HG03378 (cell line): ENCODE results near the gene ZNF207.
"Not testable (repeated sequence)": the region's sequence is repeated elsewhere in the genome, so short reads cannot be mapped to it uniquely, and the experiment has no call there.

Source experiments
- ATAC-seq: cut with Tn5 transposase; IDR thresholded peaks from one replicate; pipeline ENCODE4 v1.9.1; 2021; ENCODE audit warnings: mild to moderate bottlenecking, moderate library complexity; ENCODE audit not compliant: unreplicated experiment

Gene ZNF207

GRCh38 chr17:32349854-32350665 lies at the start of gene ZNF207:
Gene ZNF207, plus strand, starts transcription at chr17:32350157. Its CDS starts 129 bp downstream, at chr17:32350286.
- ATAC-seq: peak; percentile 75

GRCh38 chr17:32302037-32302436 lies 47.9 kb upstream of the ZNF207 start:
- no peak for ATAC-seq

- no peak for ATAC-seq
These were observed 46.9 kb upstream of the ZNF207 start for GRCh38 chr17:32302860-32303649.

GRCh38 chr17:32303781-32304288 lies 46.1 kb upstream of the ZNF207 start:
- no peak for ATAC-seq

- ATAC-seq: no peak
These were observed 44.9 kb upstream of the ZNF207 start for GRCh38 chr17:32305049-32305448.

- no peak for ATAC-seq
These were observed 42.3 kb upstream of the ZNF207 start for GRCh38 chr17:32307658-32308057.

GRCh38 chr17:32311028-32311536 lies 38.9 kb upstream of the ZNF207 start:
- ATAC-seq: no peak

GRCh38 chr17:32314636-32315035 lies 35.3 kb upstream of the ZNF207 start:
- no peak for ATAC-seq

GRCh38 chr17:32315171-32315570 lies 34.8 kb upstream of the ZNF207 start:
- ATAC-seq: no peak

- not testable (repeated sequence) for ATAC-seq
These were observed 33.3 kb upstream of the ZNF207 start for GRCh38 chr17:32316653-32317052.

- no peak for ATAC-seq
These were observed 32.6 kb upstream of the ZNF207 start for GRCh38 chr17:32317353-32317752.

GRCh38 chr17:32318071-32318470 lies 31.9 kb upstream of the ZNF207 start:
- no peak for ATAC-seq

- peak; percentile 53 for ATAC-seq
These were observed 30.4 kb upstream of the ZNF207 start for GRCh38 chr17:32319548-32319905.

- not testable (repeated sequence) for ATAC-seq
These were observed 29.9 kb upstream of the ZNF207 start for GRCh38 chr17:32320080-32320479.

- ATAC-seq: no peak
These were observed 29.1 kb upstream of the ZNF207 start for GRCh38 chr17:32320847-32321246.

- no peak for ATAC-seq
These were observed 26.9 kb upstream of the ZNF207 start for GRCh38 chr17:32323046-32323445.

- no peak for ATAC-seq
These were observed 26.0 kb upstream of the ZNF207 start for GRCh38 chr17:32323811-32324491.

- no peak for ATAC-seq
These were observed 22.0 kb upstream of the ZNF207 start for GRCh38 chr17:32327911-32328310.

GRCh38 chr17:32330147-32330546 lies 19.8 kb upstream of the ZNF207 start:
- ATAC-seq: no peak

- ATAC-seq: no peak
These were observed 18.5 kb upstream of the ZNF207 start for GRCh38 chr17:32331243-32332040.
